Type B pancreatic cell (in vitro differentiated cells): Measurements from ENCODE around the gene SERPINC1. TPM values are rescaled to one million over a fixed set of nuclear protein-coding genes. Genes with fewer than 3 reads are reported as not detected.
"Not testable (repeated sequence)": the region's sequence is repeated elsewhere in the genome, so short reads cannot be mapped to it uniquely, and the experiment has no call there.

ENCODE experiments used
- DNase-seq: peaks from one replicate; pipeline ENCODE4 v3.0.0; 2021; ENCODE audit warnings: mixed read lengths; ENCODE audit not compliant: unreplicated experiment; ENCODE audit errors: extremely low spot score
- H3K27ac Mint-ChIP-seq: 2 replicates; pipeline ENCODE4 v1.8.0; 2021; ENCODE audit warnings: mild to moderate bottlenecking, mixed read lengths
- H3K27me3 Mint-ChIP-seq: 2 replicates; pipeline ENCODE4 v1.8.0; 2021; ENCODE audit warnings: mixed read lengths
- H3K36me3 Mint-ChIP-seq: 2 replicates; pipeline ENCODE4 v1.8.0; 2021; ENCODE audit warnings: mixed read lengths
- H3K4me1 Mint-ChIP-seq: one replicate; pipeline ENCODE4 v1.8.0; 2021; ENCODE audit warnings: mixed read lengths; ENCODE audit not compliant: unreplicated experiment
- H3K4me3 Mint-ChIP-seq: 2 replicates; pipeline ENCODE4 v1.8.0; 2021; ENCODE audit warnings: mild to moderate bottlenecking, mixed read lengths
- H3K9me3 Mint-ChIP-seq: 2 replicates; pipeline ENCODE4 v1.8.0; 2021; ENCODE audit warnings: mixed read lengths
- total RNA-seq: library from RNA; stranded (reverse); gene quantifications from 2 replicates; pipeline ENCODE4 v1.2.1, GENCODE V29; 2021; ENCODE audit warnings: low replicate concordance
- TF ChIP-seq, protein P1 (sequence below): fragments of 200-600 bp; sonication (generic); conservative IDR thresholded peaks from 2 replicates; pipeline ENCODE4 v1.5.0; 2021; ENCODE audit warnings: antibody characterized with exemption, mild to moderate bottlenecking

Gene SERPINC1
- total RNA-seq, 1 donor from 2014 or later: not detected

GRCh38 chr1:173861731-173862145 is 55.4 kb downstream of the SERPINC1 start:
- H3K4me3 Mint-ChIP-seq: no peak overlapping the region
- TF ChIP-seq, protein P1, sequence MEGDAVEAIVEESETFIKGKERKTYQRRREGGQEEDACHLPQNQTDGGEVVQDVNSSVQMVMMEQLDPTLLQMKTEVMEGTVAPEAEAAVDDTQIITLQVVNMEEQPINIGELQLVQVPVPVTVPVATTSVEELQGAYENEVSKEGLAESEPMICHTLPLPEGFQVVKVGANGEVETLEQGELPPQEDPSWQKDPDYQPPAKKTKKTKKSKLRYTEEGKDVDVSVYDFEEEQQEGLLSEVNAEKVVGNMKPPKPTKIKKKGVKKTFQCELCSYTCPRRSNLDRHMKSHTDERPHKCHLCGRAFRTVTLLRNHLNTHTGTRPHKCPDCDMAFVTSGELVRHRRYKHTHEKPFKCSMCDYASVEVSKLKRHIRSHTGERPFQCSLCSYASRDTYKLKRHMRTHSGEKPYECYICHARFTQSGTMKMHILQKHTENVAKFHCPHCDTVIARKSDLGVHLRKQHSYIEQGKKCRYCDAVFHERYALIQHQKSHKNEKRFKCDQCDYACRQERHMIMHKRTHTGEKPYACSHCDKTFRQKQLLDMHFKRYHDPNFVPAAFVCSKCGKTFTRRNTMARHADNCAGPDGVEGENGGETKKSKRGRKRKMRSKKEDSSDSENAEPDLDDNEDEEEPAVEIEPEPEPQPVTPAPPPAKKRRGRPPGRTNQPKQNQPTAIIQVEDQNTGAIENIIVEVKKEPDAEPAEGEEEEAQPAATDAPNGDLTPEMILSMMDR: no peak
- peaks cover 10% of the 10 kb centered on the region for H3K4me1 Mint-ChIP-seq
- H3K27me3 Mint-ChIP-seq: no peaks in the 10 kb centered on the region
- no peaks in the 10 kb centered on the region for H3K9me3 Mint-ChIP-seq
- peaks cover 45% of the 10 kb centered on the region for H3K36me3 Mint-ChIP-seq
- DNase-seq: no peak
- H3K27ac Mint-ChIP-seq: peak overlapping the region; percentile 69

- H3K4me3 Mint-ChIP-seq: no peak overlapping the region
- no peaks in the 10 kb centered on the region for H3K9me3 Mint-ChIP-seq
- H3K4me1 Mint-ChIP-seq: no peaks in the 10 kb centered on the region
- H3K27me3 Mint-ChIP-seq: no peaks in the 10 kb centered on the region
- H3K27ac Mint-ChIP-seq: peak overlapping the region; percentile 15
- TF ChIP-seq, protein P1: no peak
- H3K36me3 Mint-ChIP-seq: peaks cover 39% of the 10 kb centered on the region
- DNase-seq: no peak
These were observed 57.1 kb downstream of the SERPINC1 start for GRCh38 chr1:173860065-173860464.

GRCh38 chr1:173859547-173859946 is 57.6 kb downstream of the SERPINC1 start:
- H3K36me3 Mint-ChIP-seq: peaks cover 39% of the 10 kb centered on the region
- H3K27me3 Mint-ChIP-seq, H3K27ac Mint-ChIP-seq, H3K4me3 Mint-ChIP-seq, H3K9me3 Mint-ChIP-seq, H3K4me1 Mint-ChIP-seq, DNase-seq: not testable (repeated sequence)

DNA sequence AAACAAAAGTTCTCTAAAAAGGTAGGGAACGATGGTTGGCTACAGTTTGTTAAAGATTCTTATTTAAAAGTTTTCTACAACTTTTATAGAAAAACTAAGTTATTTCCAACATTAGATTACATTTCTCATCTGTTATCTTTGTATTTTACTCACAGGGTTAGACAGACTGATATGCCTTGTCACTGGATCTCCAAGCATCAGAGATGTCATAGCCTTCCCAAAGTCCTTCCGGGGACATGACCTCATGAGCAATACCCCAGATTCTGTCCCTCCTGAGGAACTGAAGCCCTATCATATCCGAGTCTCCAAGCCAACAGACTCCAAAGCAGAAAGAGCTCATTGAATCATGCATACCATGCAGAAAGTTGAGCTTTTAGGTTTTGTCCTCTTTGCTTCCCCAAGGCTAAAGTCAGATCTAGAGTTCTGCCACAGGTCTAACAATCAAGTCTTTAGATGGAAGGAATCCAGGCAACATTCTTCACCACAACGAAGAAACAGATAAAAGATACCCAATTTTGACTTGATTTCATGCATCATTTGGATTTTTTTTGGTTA is 59.7 kb downstream of the SERPINC1 start:
- TF ChIP-seq, protein P1: no peak
- no peak overlapping the region for H3K27ac Mint-ChIP-seq
- no peaks in the 10 kb centered on the region for H3K9me3 Mint-ChIP-seq

GRCh38 chr1:173856903-173857302 is 60.2 kb downstream of the SERPINC1 start:
- Mint-ChIP-seq H3K27me3 (no peaks in the 10 kb centered on the region), H3K4me3 (no peak overlapping the region), H3K27ac (no peak overlapping the region), H3K4me1 (peaks cover 4% of the 10 kb centered on the region), H3K9me3 (no peaks in the 10 kb centered on the region), H3K36me3 (peaks cover 38% of the 10 kb centered on the region)
- no peak for DNase-seq
- TF ChIP-seq, protein P1: no peak

More for the DNA sequence above, 59.7 kb downstream of the SERPINC1 start:
- H3K36me3 Mint-ChIP-seq: peaks cover 35% of the 10 kb centered on the region
- no peak overlapping the region for H3K4me3 Mint-ChIP-seq
- peaks cover 4% of the 10 kb centered on the region for H3K4me1 Mint-ChIP-seq
- no peaks in the 10 kb centered on the region for H3K27me3 Mint-ChIP-seq
- DNase-seq: no peak

DNA sequence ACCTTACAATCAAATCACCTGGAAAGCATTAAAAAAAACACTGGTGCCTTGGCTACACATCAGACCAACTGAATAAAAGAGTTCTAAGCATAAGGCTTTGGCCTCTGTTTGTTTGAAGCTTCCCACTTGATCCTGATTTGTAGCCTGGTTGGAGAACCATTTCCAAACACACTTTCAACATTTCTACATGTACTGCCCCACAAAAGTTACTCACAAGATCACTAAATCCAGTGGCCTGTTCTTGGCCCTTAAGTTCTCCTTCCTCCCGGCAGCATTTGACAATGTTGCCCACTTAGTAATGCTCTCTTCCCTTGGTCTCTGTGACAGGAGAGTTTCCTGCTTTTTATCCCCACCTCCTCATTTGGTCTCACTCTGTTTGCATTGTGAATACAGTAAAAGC is 61.1 kb downstream of the SERPINC1 start:
- H3K36me3 Mint-ChIP-seq: peaks cover 38% of the 10 kb centered on the region
- no peak overlapping the region for H3K4me3 Mint-ChIP-seq
- no peaks in the 10 kb centered on the region for H3K9me3 Mint-ChIP-seq
- H3K4me1 Mint-ChIP-seq: peaks cover 4% of the 10 kb centered on the region
- TF ChIP-seq, protein P1: no peak
- no peak for DNase-seq
- peak overlapping the region; percentile 9 for H3K27ac Mint-ChIP-seq
- H3K27me3 Mint-ChIP-seq: no peaks in the 10 kb centered on the region

Other genes starting within 250 kb of the SERPINC1 start
- gene ANKRD45, start 247.5 kb downstream of the SERPINC1 start, total RNA-seq: 0.50 and 3.1 TPM in 2 replicates
- gene KLHL20, start 202.3 kb downstream of the SERPINC1 start, total RNA-seq: 22.8 and 23.6 TPM in 2 replicates
- 23.6 and 28.2 TPM in 2 replicates for gene DARS2, start 92.7 kb downstream of the SERPINC1 start, total RNA-seq
- gene CENPL, start 92.4 kb downstream of the SERPINC1 start, total RNA-seq: 11.5 and 14.1 TPM in 2 replicates
- 501 and 574 TPM in 2 replicates for gene GAS5, start 49.3 kb downstream of the SERPINC1 start, total RNA-seq
- gene ZBTB37, start 48.9 kb downstream of the SERPINC1 start, total RNA-seq: 11.5 and 14.6 TPM in 2 replicates
- gene RC3H1, start 105.0 kb upstream of the SERPINC1 start, total RNA-seq: 35.7 and 39.4 TPM in 2 replicates
- gene RABGAP1L, start 242.2 kb upstream of the SERPINC1 start, total RNA-seq: 35.6 and 56.9 TPM in 2 replicates